ENCODE results near the gene DCXR. TPM values are rescaled to one million over a fixed set of nuclear protein-coding genes. Genes with fewer than 3 reads are reported as not detected.

Gene DCXR
- total RNA-seq, 1 experiment from 2014 or later = 120 TPM

- in situ Hi-C loops (cut with HindIII; ENCODE audit: low pct_unique_long_range_greater_than_20kb, low sequenced_read_pairs) = loop anchor here (10.0 kb wide), 1 partner anchor 145 kb away; no protein-coding TSS in a partner anchor
- DNase-seq (ENCODE audit: low read depth, low spot score) = no peak
These were observed 21.9 kb upstream of the DCXR start for GRCh38 chr17:82059272-82060000.

GRCh38 chr17:82058855-82059249 is 21.4 kb upstream of the DCXR start:
- in situ Hi-C loops (cut with HindIII; ENCODE audit: low pct_unique_long_range_greater_than_20kb, low sequenced_read_pairs) = loop anchor here (10.0 kb wide), 1 partner anchor 146 kb away; no protein-coding TSS in a partner anchor
- DNase-seq (ENCODE audit: low read depth, low spot score) = no peak

- no peak for DNase-seq (ENCODE audit: low read depth, low spot score)
- in situ Hi-C loops (cut with HindIII; ENCODE audit: low pct_unique_long_range_greater_than_20kb, low sequenced_read_pairs) = loop anchor here (10.0 kb wide), 1 partner anchor 146 kb away; no protein-coding TSS in a partner anchor
These were observed 20.8 kb upstream of the DCXR start for GRCh38 chr17:82058230-82058854.

GRCh38 chr17:82056729-82057621 is 19.5 kb upstream of the DCXR start:
- in situ Hi-C loops (cut with HindIII; ENCODE audit: low pct_unique_long_range_greater_than_20kb, low sequenced_read_pairs) = loop anchor here (10.0 kb wide), 1 partner anchor 148 kb away; no protein-coding TSS in a partner anchor
- DNase-seq (ENCODE audit: low read depth, low spot score) = no peak

- in situ Hi-C loops (cut with HindIII; ENCODE audit: low pct_unique_long_range_greater_than_20kb, low sequenced_read_pairs) = loop anchor here (10.0 kb wide), 1 partner anchor 149 kb away; no protein-coding TSS in a partner anchor
- DNase-seq (ENCODE audit: low read depth, low spot score) = no peak
These were observed 18.6 kb upstream of the DCXR start for GRCh38 chr17:82055965-82056728.

- in situ Hi-C loops (cut with HindIII; ENCODE audit: low pct_unique_long_range_greater_than_20kb, low sequenced_read_pairs) = loop anchor here (10.0 kb wide), 1 partner anchor 150 kb away; no protein-coding TSS in a partner anchor
- no peak for DNase-seq (ENCODE audit: low read depth, low spot score)
These were observed 17.8 kb upstream of the DCXR start for GRCh38 chr17:82055023-82055964.

- in situ Hi-C loops (cut with HindIII; ENCODE audit: low pct_unique_long_range_greater_than_20kb, low sequenced_read_pairs) = loop anchor here (10.0 kb wide), 1 partner anchor 150 kb away; no protein-coding TSS in a partner anchor
- DNase-seq (ENCODE audit: low read depth, low spot score) = no peak
These were observed 17.0 kb upstream of the DCXR start for GRCh38 chr17:82054351-82055022.

- in situ Hi-C loops (cut with HindIII; ENCODE audit: low pct_unique_long_range_greater_than_20kb, low sequenced_read_pairs) = loop anchor here (10.0 kb wide), 1 partner anchor 151 kb away; no protein-coding TSS in a partner anchor
- DNase-seq (ENCODE audit: low read depth, low spot score) = no peak
These were observed 16.2 kb upstream of the DCXR start for GRCh38 chr17:82053556-82054263.

GRCh38 chr17:82053130-82053529 is 15.6 kb upstream of the DCXR start:
- in situ Hi-C loops (cut with HindIII; ENCODE audit: low pct_unique_long_range_greater_than_20kb, low sequenced_read_pairs) = loop anchor here (10.0 kb wide), 1 partner anchor 152 kb away; no protein-coding TSS in a partner anchor
- no peak for DNase-seq (ENCODE audit: low read depth, low spot score)

- in situ Hi-C loops (cut with HindIII; ENCODE audit: low pct_unique_long_range_greater_than_20kb, low sequenced_read_pairs) = loop anchor here (10.0 kb wide), 1 partner anchor 152 kb away; no protein-coding TSS in a partner anchor
- no peak for DNase-seq (ENCODE audit: low read depth, low spot score)
These were observed 15.2 kb upstream of the DCXR start for GRCh38 chr17:82052638-82053059.

GRCh38 chr17:82051776-82052637 is 14.5 kb upstream of the DCXR start, which contains the start of the genes GPS1 and RFNG:
GPS1 (plus strand) TSS chr17:82051898; CDS start chr17:82051932, 34 bp downstream.
RFNG (minus strand) TSS chr17:82051811; CDS start chr17:82051766, 45 bp downstream.
- peak; percentile 74 for DNase-seq (ENCODE audit: low read depth, low spot score)
- in situ Hi-C loops (cut with HindIII; ENCODE audit: low pct_unique_long_range_greater_than_20kb, low sequenced_read_pairs) = loop anchor here (10.0 kb wide), 1 partner anchor 153 kb away; no protein-coding TSS in a partner anchor

- in situ Hi-C loops (cut with HindIII; ENCODE audit: low pct_unique_long_range_greater_than_20kb, low sequenced_read_pairs) = loop anchor here (10.0 kb wide), 1 partner anchor 154 kb away; no protein-coding TSS in a partner anchor
- DNase-seq (ENCODE audit: low read depth, low spot score) = no peak
These were observed 13.5 kb upstream of the DCXR start for GRCh38 chr17:82050761-82051641.
